Esophagus squamous epithelium (tissue), 4 donors: ENCODE results near the gene ANKRD44.

Source experiments
- CTCF ChIP-seq, 6 experiments: fragments of 450-650 bp in 4 of 6; fragments of 200-600 bp in 2 of 6; sonication (generic) in 2 of 6; IDR thresholded peaks; one replicate each; pipeline ENCODE4 v1.5.1; 2016 to 2019; ENCODE audit warnings: antibody characterized with exemption in 6 of 6, mild to moderate bottlenecking in 4 of 6, moderate library complexity in 4 of 6
- POLR2A ChIP-seq, 4 donors: fragments of 450-650 bp; IDR thresholded peaks; one replicate each; pipeline ENCODE4 v1.6.1; 2017; ENCODE audit warnings: antibody characterized with exemption in 4 of 4, mild to moderate bottlenecking in 4 of 4, moderate library complexity in 3 of 4

- TF ChIP-seq CTCF (IDR thresholded peaks at IDR 0.05) (no peak), POLR2A (IDR thresholded peaks at IDR 0.05) (no peak)
These were observed 319.7 kb downstream of the ANKRD44 start for GRCh38 chr2:196990788-196991461.
